ENCODE measurements around the gene SLC22A23.
"Not testable (repeated sequence)": the region's sequence is repeated elsewhere in the genome, so short reads cannot be mapped to it uniquely, and the experiment has no call there.

Gene SLC22A23

GRCh38 chr6:3259491-3259958 is 197.3 kb downstream of the SLC22A23 start:
- DNase-seq, result peak; percentile 27 to 33

DNA sequence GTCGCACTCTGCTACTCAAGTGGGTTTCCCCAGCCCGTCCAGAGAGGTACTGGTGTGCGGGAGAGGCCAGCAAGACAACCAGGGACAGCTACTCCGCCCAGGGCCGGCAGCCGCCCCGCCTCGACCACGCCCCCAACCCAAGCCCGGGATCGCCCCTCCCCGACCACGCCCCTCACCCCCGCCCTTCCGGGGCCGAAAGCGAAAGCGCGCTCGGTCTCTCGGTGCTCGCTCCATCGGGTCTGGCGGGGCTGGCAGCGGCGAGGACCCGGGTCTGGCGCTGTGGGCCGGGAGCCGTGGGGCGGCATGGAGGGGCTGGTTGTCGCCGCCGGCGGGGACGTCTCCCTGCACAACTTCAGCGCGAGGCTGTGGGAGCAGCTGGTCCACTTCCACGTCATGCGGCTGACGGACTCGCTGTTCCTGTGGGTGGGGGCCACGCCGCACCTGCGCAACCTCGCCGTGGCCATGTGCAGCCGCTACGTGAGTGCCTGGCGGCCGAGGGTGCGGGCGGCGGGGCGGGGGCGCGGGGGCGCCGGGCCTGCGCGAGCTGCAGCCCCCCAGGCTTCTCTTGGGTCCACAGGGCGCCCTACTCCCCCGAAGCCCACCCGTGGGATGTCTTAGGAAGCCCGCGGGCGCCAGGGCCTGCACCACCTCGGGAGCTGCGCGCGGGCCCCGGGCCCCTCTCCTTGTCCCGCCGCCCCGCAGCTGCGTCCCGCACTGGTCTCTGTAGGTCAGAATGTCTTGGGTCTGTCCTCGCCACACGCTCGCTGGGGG is 197.9 kb downstream of the SLC22A23 start, which contains the start of gene PSMG4:
Gene PSMG4 (plus strand): TSS at position 228 of the 771 bp plus-strand sequence. CDS start 76 bp downstream, at position 304.
- peak; percentile 89 to 97 for DNase-seq

DNA sequence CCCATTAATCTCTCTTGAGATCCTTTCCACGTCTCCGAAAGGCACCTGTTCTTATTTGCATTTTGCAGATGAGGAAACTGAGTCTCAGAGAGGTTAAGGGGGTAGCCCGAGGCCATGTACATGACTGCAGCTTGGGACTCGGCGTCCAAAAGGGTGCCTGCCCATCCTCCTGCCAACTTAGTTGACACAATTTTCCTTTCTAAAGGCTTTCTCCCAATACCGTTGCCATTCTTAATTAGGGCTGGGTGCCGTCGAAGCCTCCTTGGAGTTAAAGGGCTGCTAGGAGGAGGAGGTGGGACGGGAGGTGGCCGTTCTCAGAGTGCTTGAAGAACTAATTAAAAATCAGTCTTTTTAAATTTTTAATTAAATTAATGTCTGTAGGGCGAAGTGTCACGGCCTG is 198.6 kb downstream of the SLC22A23 start:
- no peak for DNase-seq

- DNase-seq, result no peak
These were observed 203.3 kb downstream of the SLC22A23 start for GRCh38 chr6:3253597-3253961.

GRCh38 chr6:3252861-3253596 is 203.8 kb downstream of the SLC22A23 start:
- DNase-seq, result no peak

DNA sequence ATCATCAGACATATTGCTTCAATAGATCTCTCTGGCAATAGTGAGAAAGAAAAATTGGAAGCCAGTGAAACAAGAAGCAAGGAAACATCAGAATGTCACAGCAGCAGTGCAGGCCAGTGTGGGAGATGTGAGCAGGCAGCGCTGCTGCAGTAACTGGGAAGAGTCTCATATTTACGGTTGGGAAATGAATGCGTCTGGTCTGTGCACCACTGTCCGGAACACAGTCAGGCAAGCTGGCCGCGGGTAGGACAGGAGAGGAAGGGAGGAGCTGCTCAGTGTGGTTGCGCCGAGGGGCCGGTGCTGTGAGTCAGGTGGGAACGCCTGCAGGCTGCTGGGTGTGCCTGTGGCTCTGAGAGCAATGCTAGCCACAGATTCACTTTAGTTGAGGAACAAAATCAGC is 204.5 kb downstream of the SLC22A23 start:
- no peak for DNase-seq

DNA sequence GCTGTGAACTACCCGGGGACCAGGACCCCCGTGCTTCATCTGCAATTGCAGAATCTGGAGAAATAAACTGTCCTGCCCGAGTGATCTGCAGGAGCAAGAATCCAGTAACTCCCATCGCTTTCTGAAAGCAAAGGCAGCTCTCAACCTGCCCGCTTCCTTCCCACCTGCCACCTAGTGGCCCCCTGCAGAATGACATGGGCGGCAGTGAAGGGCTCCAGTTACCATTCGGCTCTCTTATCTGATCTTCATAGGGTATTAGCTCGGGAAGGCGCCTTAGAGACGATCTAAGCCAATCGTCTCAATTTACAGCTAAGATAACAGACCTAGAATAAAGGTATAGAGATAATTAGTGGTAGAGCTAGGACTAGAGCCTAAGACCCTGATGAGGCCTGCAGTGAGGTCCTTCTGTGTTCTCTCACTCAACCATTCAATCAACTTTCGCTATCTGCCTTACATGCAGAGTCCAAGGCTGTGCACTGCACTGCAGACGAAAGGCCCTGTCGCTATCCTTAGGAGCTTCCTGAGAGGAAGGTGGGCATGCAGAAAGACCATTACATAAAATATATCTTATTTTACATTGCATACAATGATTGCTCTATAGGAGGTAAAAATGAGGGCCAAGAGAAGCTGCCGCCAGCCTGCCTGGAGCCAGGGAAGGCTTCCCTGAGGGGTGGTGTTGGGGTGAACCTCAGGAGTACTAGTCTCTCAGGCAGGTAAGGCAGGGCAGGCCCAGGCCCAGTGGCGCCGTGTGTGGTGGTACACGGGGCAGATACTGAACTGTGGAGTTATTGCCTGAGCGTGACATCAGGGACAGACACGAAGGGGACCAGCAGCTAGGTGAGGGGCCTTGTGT is 205.2 kb downstream of the SLC22A23 start:
- DNase-seq, result peak; percentile 72 to 75

GRCh38 chr6:3250231-3250675 is 206.6 kb downstream of the SLC22A23 start:
- DNase-seq, result no peak

DNA sequence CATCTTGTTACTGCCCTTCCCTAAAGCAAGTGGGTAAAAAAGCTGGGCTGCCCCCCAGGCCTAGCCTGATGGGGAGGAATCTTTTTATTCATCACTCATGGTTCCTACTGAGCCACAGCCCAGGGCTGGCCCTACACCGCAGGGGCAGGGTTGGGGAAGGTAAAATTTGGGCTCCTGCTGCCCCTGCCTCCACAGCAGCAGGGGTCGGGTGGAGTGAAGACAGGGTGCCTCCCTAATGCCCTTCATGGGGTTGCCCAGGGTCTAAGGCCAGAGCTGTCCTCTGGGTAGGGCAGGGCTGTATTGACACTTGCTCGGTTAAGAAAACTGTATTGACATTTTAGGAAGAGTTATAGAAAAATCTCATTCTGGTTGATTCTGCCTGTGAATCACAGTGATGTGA is 207.0 kb downstream of the SLC22A23 start:
- no peak for DNase-seq

GRCh38 chr6:3247255-3248146 is 209.3 kb downstream of the SLC22A23 start:
- DNase-seq, result no peak

GRCh38 chr6:3245216-3245615 is 211.6 kb downstream of the SLC22A23 start:
- DNase-seq, result no peak

GRCh38 chr6:3244832-3245161 is 212.1 kb downstream of the SLC22A23 start:
- DNase-seq, result not testable (repeated sequence)

DNA sequence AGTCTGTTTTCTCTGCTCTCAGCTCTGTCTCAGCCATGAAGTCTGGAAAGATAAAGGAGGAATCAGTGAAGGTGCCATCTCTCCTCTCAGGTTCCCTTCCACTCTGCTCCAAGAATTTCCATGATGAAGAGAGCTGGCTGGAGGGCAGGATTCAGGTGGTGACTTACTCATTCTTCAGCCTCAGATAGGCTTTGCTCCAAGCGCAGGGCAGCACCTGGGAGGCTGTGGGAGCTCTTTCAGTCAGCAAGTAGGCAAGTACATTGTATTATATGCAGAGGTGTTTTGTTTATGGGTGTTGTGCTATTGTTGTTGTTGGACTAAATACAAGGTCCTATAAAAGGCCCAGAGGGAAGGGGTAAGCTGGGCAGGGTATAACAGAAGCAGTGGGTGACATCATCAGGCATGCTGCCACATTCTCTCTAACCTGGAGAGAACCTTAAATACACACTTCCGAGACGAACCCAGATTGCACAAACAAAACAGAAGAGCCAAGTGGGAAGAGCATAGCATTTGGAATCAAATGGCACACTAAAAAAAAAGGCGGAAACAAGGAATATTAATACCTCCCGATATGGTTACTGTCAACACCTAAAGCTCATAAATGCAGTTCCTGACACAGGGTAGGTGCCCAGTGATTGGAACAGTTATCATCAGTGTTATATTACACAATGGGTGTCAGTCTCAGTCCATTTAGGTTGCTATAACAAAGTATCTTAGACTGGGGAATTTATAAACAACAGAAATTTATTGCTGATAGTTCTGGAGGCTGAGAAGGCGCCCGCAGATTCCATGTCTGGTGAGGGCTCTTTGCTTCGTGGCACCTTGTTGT is 212.6 kb downstream of the SLC22A23 start:
- no peak for DNase-seq

DNA sequence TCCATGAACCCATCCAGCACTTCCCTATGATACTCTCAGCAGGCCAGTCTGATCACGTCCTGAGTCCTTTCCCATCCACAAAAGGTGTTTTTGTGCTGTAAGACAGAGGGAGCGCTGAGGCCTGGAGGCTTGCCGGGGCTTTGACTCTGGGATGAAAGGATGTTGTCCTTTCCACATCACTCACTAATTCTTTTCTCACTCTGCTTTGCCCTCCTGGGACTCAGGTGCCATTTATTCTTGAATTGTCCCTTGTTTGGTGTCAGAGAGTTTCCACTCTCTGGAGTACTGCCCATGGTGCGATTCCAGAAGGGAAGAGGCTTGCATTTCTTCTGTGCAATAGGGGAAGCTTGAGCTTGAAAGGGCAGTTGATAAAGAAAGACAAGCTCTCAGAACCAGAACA is 214.1 kb downstream of the SLC22A23 start:
- DNase-seq, result no peak

DNA sequence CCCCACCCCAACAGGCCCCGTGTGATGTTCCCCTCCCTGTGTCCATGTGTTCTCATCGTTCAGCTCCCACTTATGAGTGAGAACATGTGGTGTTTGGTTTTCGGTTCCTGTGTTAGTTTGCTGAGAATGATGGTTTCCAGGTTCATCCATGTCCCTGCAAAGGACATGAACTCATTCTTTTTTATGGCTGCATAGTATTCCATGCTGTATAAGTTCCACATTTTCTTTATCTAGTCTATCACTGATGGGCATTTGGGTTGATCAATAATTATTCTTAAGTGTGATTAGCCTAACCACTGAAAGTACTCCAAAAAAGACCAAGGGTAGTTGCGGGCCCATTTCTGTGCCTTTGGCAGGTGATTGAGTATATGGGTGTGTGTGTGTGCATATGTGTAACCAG is 215.1 kb downstream of the SLC22A23 start:
- DNase-seq, result not testable (repeated sequence)

DNA sequence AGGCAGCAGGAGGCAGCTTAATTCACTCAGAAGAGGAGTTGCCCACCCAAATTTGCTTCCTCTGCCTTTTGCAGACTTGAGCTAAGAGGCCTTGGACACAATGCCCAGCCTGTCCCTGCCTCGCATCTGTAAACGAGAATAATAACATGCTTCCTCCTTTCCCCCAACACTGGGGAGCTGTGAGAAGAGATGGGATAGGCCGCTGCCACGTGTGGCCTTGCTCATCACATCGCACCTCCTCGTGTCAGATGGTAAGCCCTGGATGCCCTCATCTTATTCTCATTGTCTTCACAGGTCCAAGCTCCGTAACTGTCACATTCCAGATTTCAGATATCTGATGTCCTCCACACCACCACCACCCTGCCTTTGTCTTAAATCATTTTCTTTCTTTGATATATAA is 216.3 kb downstream of the SLC22A23 start:
- no peak for DNase-seq

DNA sequence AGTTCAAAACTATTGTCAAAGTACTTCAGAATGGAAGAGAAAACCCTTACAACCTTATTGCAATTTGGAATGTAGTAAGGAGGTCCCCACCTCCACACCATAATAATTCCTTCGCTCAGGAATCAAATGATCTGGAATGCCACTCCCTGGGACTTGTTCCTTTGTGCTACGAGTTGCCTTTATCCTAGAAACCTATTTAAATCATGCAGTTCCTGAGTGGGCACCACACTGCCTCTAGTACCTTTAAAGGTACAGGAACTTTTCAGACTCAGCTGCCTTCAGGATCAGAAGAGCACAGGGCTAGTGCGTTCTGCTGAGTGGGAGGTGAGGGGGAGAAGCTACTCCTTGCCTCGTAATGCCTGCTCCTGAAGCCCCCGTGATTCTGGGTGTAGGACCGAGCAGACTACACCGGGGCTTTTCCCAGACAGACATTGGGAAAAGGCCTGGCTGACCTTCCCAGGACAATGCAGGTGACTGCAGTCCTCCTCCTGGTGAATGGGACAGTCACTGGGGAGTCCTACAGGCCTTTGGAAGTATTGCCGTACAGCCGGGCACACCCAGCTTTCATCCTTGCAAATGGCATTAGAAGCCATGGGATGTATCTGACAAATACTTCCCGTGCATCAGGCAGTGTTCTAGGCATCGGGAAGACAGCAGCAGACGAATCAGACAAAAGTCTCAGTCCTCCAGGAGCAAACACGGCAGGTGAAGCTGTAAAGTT is 217.6 kb downstream of the SLC22A23 start:
- no peak for DNase-seq

DNA sequence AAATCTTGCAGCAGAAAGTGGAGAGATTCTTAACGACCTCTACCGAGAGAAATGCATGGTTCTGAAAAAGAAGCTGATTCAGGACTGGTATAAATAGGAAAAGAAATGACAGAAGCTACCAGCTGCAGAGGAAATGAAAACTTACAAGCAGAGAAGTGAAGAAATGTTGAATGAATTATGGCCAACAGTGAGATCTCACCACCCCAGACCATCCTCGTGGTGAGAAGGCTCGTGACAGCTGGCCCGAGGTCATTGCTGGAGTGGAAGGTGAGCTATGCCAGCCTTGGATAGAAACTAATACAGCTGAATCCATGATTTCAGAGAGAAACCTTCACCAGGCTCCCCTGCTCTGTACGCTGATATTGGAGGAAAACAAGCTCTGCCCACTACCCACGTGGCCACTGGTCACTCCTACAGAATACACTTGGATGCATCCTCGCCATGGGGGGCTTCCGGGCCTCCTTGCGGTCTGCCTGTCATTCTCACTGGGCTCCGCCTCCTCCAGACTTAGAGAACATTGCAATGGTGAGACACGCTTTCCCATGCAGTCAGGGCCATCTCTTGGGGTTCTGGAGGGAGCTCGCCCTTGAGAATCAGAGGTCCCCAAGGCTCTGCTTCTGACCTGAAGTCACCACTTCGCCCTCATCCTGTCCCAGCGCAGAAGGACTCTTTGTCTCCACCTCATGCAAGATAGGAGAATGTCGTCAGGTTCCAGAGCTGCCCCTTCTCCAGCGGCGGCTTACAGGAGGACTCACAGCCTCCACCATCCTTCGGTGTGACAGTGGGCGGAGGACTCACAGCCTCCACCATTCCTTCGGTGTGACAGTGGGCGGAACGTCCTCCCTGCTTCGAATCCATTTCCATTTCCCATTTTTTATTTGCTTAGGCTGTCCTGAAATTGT is 218.8 kb downstream of the SLC22A23 start:
- DNase-seq, result no peak

DNA sequence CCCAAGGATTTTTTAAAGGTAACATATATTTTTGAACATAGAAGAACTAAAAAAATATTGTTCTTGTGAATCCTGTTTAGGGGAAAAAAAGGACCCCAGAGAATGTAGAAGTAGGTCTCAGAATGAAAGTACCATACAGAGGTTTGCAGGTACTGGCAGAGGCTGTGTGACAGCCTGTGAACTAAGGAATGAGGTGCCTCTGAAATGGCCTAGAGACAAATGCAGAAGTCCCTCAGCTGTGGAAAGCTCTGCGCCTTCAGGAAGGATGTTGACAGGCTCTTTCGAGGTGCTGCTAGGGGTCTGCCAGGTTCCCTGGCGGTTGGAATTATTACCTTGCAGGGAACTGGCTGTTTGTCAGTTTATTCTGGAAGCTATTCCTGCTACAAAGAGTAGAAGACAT is 220.8 kb downstream of the SLC22A23 start:
- DNase-seq, result no peak
